Ishikawa (cell line): Measurements from ENCODE around the gene EYS.

Experiments
- MAX ChIP-seq: IDR thresholded peaks from 2 replicates; pipeline ENCODE4 v1.6.1; 2012
- RAD21 ChIP-seq: IDR thresholded peaks from 2 replicates; pipeline ENCODE4 v1.6.1; 2012; ENCODE audit warnings: low read depth
- TCF12 ChIP-seq: IDR thresholded peaks from 2 replicates; pipeline ENCODE4 v1.6.1; 2012; ENCODE audit warnings: low read depth
- TF ChIP-seq, protein P1 (sequence below): IDR thresholded peaks from 2 replicates; pipeline ENCODE4 v1.6.1; 2012; ENCODE audit warnings: low read depth, mild to moderate bottlenecking

DNA sequence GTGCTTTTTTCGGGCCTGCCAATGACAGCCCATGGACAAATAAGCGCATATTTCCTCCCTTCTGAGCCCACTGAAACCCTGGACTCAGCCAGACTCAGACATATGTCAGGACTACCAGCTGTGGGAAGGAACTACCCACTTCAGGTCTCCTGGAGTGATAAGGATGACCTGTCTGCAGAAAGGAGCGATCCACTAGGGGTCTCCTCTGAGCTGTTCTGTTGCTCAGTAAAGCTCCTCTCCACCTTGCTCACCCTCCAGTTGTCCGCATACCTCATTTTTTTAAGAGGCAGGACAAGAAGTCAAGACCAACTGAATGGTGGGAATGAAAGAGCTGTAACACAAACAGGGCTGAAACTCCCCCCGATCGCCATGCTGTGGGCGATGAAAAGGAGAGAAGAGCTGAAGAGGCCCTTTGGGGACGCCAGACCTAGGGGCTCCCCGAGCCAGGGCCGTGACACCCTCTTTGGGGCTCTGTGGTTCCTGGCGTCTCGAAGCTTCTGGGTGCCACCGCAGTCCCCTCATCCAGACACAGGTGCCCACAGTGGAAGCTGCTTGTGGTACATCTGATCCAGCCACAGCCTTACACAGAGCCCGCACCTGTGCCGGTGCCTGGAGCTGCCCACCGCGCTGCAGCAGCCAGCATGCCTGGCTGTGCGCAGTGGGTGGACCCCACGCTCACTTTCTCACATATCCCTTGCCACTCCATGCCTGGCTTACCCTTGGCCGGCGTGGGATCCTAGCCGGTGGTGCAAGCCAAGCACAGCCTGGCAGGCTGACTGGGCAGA, 68.8 kb downstream of the EYS start:
- TF ChIP-seq RAD21 (peak; percentile 43), TCF12 (no peak), MAX (no peak)
- TF ChIP-seq, protein P1, sequence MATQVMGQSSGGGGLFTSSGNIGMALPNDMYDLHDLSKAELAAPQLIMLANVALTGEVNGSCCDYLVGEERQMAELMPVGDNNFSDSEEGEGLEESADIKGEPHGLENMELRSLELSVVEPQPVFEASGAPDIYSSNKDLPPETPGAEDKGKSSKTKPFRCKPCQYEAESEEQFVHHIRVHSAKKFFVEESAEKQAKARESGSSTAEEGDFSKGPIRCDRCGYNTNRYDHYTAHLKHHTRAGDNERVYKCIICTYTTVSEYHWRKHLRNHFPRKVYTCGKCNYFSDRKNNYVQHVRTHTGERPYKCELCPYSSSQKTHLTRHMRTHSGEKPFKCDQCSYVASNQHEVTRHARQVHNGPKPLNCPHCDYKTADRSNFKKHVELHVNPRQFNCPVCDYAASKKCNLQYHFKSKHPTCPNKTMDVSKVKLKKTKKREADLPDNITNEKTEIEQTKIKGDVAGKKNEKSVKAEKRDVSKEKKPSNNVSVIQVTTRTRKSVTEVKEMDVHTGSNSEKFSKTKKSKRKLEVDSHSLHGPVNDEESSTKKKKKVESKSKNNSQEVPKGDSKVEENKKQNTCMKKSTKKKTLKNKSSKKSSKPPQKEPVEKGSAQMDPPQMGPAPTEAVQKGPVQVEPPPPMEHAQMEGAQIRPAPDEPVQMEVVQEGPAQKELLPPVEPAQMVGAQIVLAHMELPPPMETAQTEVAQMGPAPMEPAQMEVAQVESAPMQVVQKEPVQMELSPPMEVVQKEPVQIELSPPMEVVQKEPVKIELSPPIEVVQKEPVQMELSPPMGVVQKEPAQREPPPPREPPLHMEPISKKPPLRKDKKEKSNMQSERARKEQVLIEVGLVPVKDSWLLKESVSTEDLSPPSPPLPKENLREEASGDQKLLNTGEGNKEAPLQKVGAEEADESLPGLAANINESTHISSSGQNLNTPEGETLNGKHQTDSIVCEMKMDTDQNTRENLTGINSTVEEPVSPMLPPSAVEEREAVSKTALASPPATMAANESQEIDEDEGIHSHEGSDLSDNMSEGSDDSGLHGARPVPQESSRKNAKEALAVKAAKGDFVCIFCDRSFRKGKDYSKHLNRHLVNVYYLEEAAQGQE = no peak
